Breast epithelium (tissue), 4 donors: ENCODE measurements around the gene TBX15. TPM values are rescaled to one million over a fixed set of nuclear protein-coding genes. Genes with fewer than 3 reads are reported as not detected.

Experiments
- DNase-seq, 2 donors: peaks; one replicate each; pipeline ENCODE4 v3.0.0-alpha.2; 2019; ENCODE audit warnings: low spot score in 2 of 2
- H3K27ac ChIP-seq, 2 donors: fragments of 200-600 bp; sonication (generic) in 1 of 2; one replicate each; pipeline ENCODE4 v1.5.1; 2016 to 2019; ENCODE audit warnings: mild to moderate bottlenecking in 1 of 2
- H3K27me3 ChIP-seq, 2 donors: fragments of 200-600 bp; sonication (generic) in 1 of 2; one replicate each; pipeline versions ENCODE4 v1.5.1 to v1.6.0; 2017 to 2019; ENCODE audit warnings: control low read depth in 1 of 2, mild to moderate bottlenecking in 1 of 2
- H3K36me3 ChIP-seq: fragments of 200-600 bp; one replicate; pipeline ENCODE4 v1.5.1; 2019
- H3K4me1 ChIP-seq, 2 donors: fragments of 200-600 bp; sonication (generic); one replicate each; pipeline ENCODE4 v1.5.1; 2016 to 2019; ENCODE audit warnings: control low read depth in 1 of 2
- H3K4me3 ChIP-seq, 3 donors: fragments of 200-600 bp; sonication (generic); 1 replicate in 2 of 3; 2 replicates in 1 of 3; pipeline ENCODE4 v1.5.1; 2016 to 2019; ENCODE audit warnings: mild to moderate bottlenecking in 3 of 3, moderate library complexity in 2 of 3
- H3K9me3 ChIP-seq, 2 donors: fragments of 200-600 bp; sonication (generic) in 1 of 2; one replicate each; pipeline ENCODE4 v1.5.1; 2016 to 2019; ENCODE audit warnings: control low read depth in 1 of 2
- POLR2A ChIP-seq: fragments of 450-650 bp; IDR thresholded peaks from one replicate; pipeline ENCODE4 v1.6.1; 2016; ENCODE audit warnings: antibody characterized with exemption, mild to moderate bottlenecking, moderate library complexity
- POLR2AphosphoS5 ChIP-seq, 3 donors: sonication (generic); formaldehyde crosslinking; IDR thresholded peaks; one replicate each; pipeline ENCODE4 v1.6.1; 2017; ENCODE audit warnings: antibody characterized with exemption in 3 of 3
- intact Hi-C: fragments of 100-400 bp; cut with DNase I; formaldehyde crosslinking; loops from one replicate; pipeline ENCODE4 v1.15.1; 2023; ENCODE audit warnings: low total_unique reads
- total RNA-seq, 3 donors: library from RNA; depleted of rRNA; stranded (reverse); fragments of >200 nt; gene quantifications; one replicate each; pipeline ENCODE4 v1.1.0, GENCODE V29; 2016
- TF ChIP-seq, protein P1 (sequence below), 3 donors: fragments of 450-650 bp; IDR thresholded peaks; one replicate each; pipeline ENCODE4 v1.5.1; 2016 to 2017; ENCODE audit warnings: antibody characterized with exemption in 3 of 3, mild to moderate bottlenecking in 3 of 3, moderate library complexity in 3 of 3

TBX15 gene
- total RNA-seq, 3 donors from 2014 or later = 5.9 to 60.0 (median 34.1) TPM

- Histone ChIP-seq H3K9me3 (peaks cover 0 to 13% of the 10 kb centered on the region in 2 donors), H3K4me3 (no peak overlapping the region), H3K36me3 (no peaks in the 10 kb centered on the region), H3K4me1 (peaks cover 4 to 11% of the 10 kb centered on the region in 2 donors), H3K27ac (no peak overlapping the region), H3K27me3 (peaks cover 3 to 78% of the 10 kb centered on the region in 2 donors)
- TF ChIP-seq, protein P1, sequence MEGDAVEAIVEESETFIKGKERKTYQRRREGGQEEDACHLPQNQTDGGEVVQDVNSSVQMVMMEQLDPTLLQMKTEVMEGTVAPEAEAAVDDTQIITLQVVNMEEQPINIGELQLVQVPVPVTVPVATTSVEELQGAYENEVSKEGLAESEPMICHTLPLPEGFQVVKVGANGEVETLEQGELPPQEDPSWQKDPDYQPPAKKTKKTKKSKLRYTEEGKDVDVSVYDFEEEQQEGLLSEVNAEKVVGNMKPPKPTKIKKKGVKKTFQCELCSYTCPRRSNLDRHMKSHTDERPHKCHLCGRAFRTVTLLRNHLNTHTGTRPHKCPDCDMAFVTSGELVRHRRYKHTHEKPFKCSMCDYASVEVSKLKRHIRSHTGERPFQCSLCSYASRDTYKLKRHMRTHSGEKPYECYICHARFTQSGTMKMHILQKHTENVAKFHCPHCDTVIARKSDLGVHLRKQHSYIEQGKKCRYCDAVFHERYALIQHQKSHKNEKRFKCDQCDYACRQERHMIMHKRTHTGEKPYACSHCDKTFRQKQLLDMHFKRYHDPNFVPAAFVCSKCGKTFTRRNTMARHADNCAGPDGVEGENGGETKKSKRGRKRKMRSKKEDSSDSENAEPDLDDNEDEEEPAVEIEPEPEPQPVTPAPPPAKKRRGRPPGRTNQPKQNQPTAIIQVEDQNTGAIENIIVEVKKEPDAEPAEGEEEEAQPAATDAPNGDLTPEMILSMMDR (IDR thresholded peaks at IDR 0.05) = no peak
- TF ChIP-seq POLR2A = no peak
- no peak for TF ChIP-seq POLR2AphosphoS5 (IDR thresholded peaks at IDR 0.05)
- intact Hi-C loops = no loop called here
- no peak for DNase-seq
These were observed 15.4 kb upstream of the TBX15 start for GRCh38 chr1:119003413-119004128.

- intact Hi-C loops = no loop called here
- peaks cover 0 to 6% of the 10 kb centered on the region in 2 donors for H3K4me1 ChIP-seq
- DNase-seq = peak in 1 of 2 donors; percentile 35
- peak in 1 of 3 donors; percentile 41 for TF ChIP-seq POLR2AphosphoS5 (IDR thresholded peaks at IDR 0.05)
- TF ChIP-seq, protein P1 (IDR thresholded peaks at IDR 0.05) = no peak
- H3K27me3 ChIP-seq = peaks cover 3 to 78% of the 10 kb centered on the region in 2 donors
- peak overlapping the region in 2 of 3 donors; percentile 44 to 63 for H3K4me3 ChIP-seq
- H3K36me3 ChIP-seq = no peaks in the 10 kb centered on the region
- H3K9me3 ChIP-seq = peaks cover 0 to 7% of the 10 kb centered on the region in 2 donors
- peak overlapping the region; percentile 50 to 91 for H3K27ac ChIP-seq
These were observed 14.0 kb upstream of the TBX15 start for GRCh38 chr1:119002028-119002686.

- intact Hi-C loops = no loop called here
- peaks cover 0 to 76% of the 10 kb centered on the region in 2 donors for H3K27me3 ChIP-seq
- no peaks in the 10 kb centered on the region for H3K9me3 ChIP-seq
- no peak for DNase-seq
- H3K36me3 ChIP-seq = no peaks in the 10 kb centered on the region
- TF ChIP-seq, protein P1 (IDR thresholded peaks at IDR 0.05) = no peak
- peak in 1 of 3 donors; percentile 20 for TF ChIP-seq POLR2AphosphoS5 (IDR thresholded peaks at IDR 0.05)
- peak overlapping the region; percentile 50 to 91 for H3K27ac ChIP-seq
- H3K4me3 ChIP-seq = peak overlapping the region; percentile 30 to 63 (median 44)
- peaks cover 0 to 6% of the 10 kb centered on the region in 2 donors for H3K4me1 ChIP-seq
These were observed 13.3 kb upstream of the TBX15 start for GRCh38 chr1:119001181-119002027.

GRCh38 chr1:119000371-119001180 lies 12.4 kb upstream of the TBX15 start:
- TF ChIP-seq, protein P1 (IDR thresholded peaks at IDR 0.05) = no peak
- no peak for TF ChIP-seq POLR2A
- H3K4me3 ChIP-seq = peak overlapping the region; percentile 30 to 63 (median 44)
- no peaks in the 10 kb centered on the region for H3K36me3 ChIP-seq
- peaks cover 0 to 6% of the 10 kb centered on the region in 2 donors for H3K4me1 ChIP-seq
- H3K27ac ChIP-seq = peak overlapping the region; percentile 50 to 91
- H3K27me3 ChIP-seq = peaks cover 0 to 76% of the 10 kb centered on the region in 2 donors
- intact Hi-C loops = no loop called here
- no peaks in the 10 kb centered on the region for H3K9me3 ChIP-seq
- DNase-seq = no peak
